Measurements from ENCODE around the gene FGFRL1. TPM values are rescaled to one million over a fixed set of nuclear protein-coding genes. Genes with fewer than 3 reads are reported as not detected.
A peak's percentile ranks its signal among the peaks of the same experiment; 100 is the strongest.
"Not testable (repeated sequence)": the region's sequence is repeated elsewhere in the genome, so short reads cannot be mapped to it uniquely, and the experiment has no call there.

FGFRL1 gene
- total RNA-seq, 5 donors from 2014 or later (not counting 1 experiment from before 2014, with no cell fraction given), result 14.9 to 25.2 (median 23.7) TPM

DNA sequence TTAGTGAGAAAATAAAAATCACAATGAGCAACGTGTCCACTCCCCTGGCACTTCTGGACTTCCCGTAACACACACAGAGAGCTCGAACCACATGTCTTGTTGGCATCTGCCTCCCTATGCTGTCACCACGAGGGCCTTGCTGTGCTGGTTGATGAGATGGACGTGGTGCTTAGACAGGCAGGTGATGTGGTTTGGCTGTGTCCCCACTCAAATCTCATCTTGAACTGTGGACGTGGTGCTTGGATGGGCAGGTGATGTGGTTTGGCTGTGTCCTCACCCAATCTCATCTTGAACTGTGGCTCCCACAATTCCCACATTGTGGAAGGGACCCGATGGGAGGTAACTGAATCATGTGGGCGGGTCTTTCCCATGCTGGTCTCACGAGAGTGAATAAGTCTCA lies 40.0 kb downstream of the FGFRL1 start:
- 80% methylated on average over 1 of the region's 9 CpGs for WGBS (ENCODE audit: insufficient coverage)

DNA sequence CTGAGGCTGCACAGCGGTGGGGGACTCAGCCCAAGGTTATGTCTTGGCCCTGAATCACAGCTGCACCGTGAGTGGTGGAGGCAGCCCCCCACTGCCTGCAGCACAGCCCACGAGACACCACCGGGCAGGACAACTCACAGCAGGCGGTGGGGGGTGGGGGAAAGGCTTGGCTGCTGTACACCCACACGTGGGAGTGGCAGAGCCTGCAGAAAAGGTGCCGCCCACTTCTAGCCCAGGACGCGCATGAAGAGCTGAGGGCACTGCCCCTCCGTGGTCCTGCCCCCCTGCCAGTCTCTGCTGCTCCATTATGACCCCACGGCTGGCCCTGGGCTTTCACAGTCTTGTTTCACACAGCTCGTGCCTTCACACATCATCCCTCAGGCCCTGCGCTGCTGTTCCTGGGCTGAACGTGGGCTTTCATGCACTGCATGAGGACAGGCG lies 40.8 kb downstream of the FGFRL1 start:
- POLR2A ChIA-PET, result no interaction called here
- no peak for DNase-seq
- 74% methylated on average over 12 of the region's 15 CpGs for WGBS (ENCODE audit: insufficient coverage)

More for the DNA sequence above, 40.0 kb downstream of the FGFRL1 start:
- no peak for ATAC-seq (replicated peaks in 1 of 4)
- no peak for DNase-seq
- no peaks in the 10 kb centered on the region for H3K36me3 Mint-ChIP-seq
- ChIA-PET CTCF (no interaction called here), POLR2A (no interaction called here)
- H3K27ac Mint-ChIP-seq, result no peak overlapping the region
- H3K4me1 ChIP-seq (ENCODE audit: control insufficient read depth in 1 of 2, extremely low read depth in 1 of 2, insufficient read depth in 2 of 2, low read length in 2 of 2), result peaks cover 0 to 14% of the 10 kb centered on the region in 2 experiments
- no peak overlapping the region for H3K4me3 Mint-ChIP-seq
- peaks cover 21 to 24% of the 10 kb centered on the region in 2 donors for H3K27me3 Mint-ChIP-seq
- H3K27ac ChIP-seq (ENCODE audit: low read length), result no peak overlapping the region
- no peaks in the 10 kb centered on the region for H3K9me3 Mint-ChIP-seq
- H3K4me1 Mint-ChIP-seq, result peaks cover 14 to 22% (median 16%) of the 10 kb centered on the region in 3 donors
- H3K36me3 ChIP-seq (ENCODE audit: control insufficient read depth in 2 of 2, extremely low read depth in 1 of 2, insufficient read depth in 1 of 2, low read length in 1 of 2), result no peaks in the 10 kb centered on the region
- H3K9me3 ChIP-seq, result no peaks in the 10 kb centered on the region
- no peak overlapping the region for H3K4me3 ChIP-seq (ENCODE audit: control insufficient read depth in 1 of 2, extremely low read depth in 1 of 2, low read length in 1 of 2)
- H3K27me3 ChIP-seq (replicated peaks in 1 of 2; ENCODE audit: control insufficient read depth in 2 of 2, extremely low read depth in 1 of 2, insufficient read depth in 2 of 2, low read length in 1 of 2), result peaks cover 0 to 56% of the 10 kb centered on the region in 2 experiments

DNA sequence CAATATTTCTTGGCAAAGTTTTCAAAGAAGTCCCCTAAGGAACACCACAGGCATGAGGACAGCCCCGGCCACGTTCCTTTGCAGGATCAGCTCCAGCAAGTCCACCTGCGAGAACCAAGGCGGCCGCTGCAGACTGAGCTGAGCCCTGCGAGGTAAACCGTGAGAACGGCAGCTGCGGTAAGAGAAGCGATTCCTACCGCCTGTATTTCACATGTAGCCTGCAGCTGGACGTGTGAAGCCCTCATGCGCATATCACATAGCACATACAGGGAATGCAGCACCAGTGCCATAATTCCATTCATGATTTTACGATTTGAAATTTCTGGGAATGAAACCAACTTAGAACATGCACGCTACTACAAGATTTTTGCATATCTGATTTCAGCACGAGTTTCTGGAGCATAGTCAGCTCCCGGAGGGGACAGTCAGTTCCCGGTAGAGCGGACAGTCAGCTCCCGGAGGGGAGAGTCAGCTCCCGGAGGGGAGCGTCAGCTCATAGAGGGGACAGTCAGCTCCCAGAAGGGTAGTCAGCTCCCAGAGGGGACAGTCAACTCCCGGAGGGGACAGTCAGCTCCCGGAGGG lies 41.7 kb downstream of the FGFRL1 start:
- peaks cover 10 to 11% of the 10 kb centered on the region in 2 donors for H3K27me3 Mint-ChIP-seq
- no peaks in the 10 kb centered on the region for H3K36me3 ChIP-seq (ENCODE audit: control insufficient read depth in 2 of 2, extremely low read depth in 1 of 2, insufficient read depth in 1 of 2, low read length in 1 of 2)
- WGBS (ENCODE audit: insufficient coverage), result 82% methylated on average over 22 of the region's 24 CpGs
- H3K4me1 Mint-ChIP-seq, result peaks cover 12 to 19% (median 15%) of the 10 kb centered on the region in 3 donors
- no peaks in the 10 kb centered on the region for H3K36me3 Mint-ChIP-seq
- H3K9me3 ChIP-seq, result no peaks in the 10 kb centered on the region
- H3K27ac Mint-ChIP-seq, result no peak overlapping the region
- peaks cover 0 to 18% of the 10 kb centered on the region in 2 experiments for H3K4me1 ChIP-seq (ENCODE audit: control insufficient read depth in 1 of 2, extremely low read depth in 1 of 2, insufficient read depth in 2 of 2, low read length in 2 of 2)
- no peak overlapping the region for H3K4me3 Mint-ChIP-seq
- DNase-seq (no peak), ATAC-seq (replicated peaks in 1 of 4) (no peak)
- ChIA-PET POLR2A (interaction anchor here in 1 of 2 donors (0.7 kb wide), 1 partner anchor 58 kb away, joined by 8 read pairs; no protein-coding TSS in a partner anchor), CTCF (no interaction called here)
- peaks cover 0 to 42% of the 10 kb centered on the region in 2 experiments for H3K27me3 ChIP-seq (replicated peaks in 1 of 2; ENCODE audit: control insufficient read depth in 2 of 2, extremely low read depth in 1 of 2, insufficient read depth in 2 of 2, low read length in 1 of 2)
- no peak overlapping the region for H3K4me3 ChIP-seq (ENCODE audit: control insufficient read depth in 1 of 2, extremely low read depth in 1 of 2, low read length in 1 of 2)
- no peaks in the 10 kb centered on the region for H3K9me3 Mint-ChIP-seq
- no peak overlapping the region for H3K27ac ChIP-seq (ENCODE audit: low read length)

More for the DNA sequence above, 40.8 kb downstream of the FGFRL1 start:
- no peak for ATAC-seq (replicated peaks in 1 of 4)
- CTCF ChIA-PET, result no interaction called here
- H3K27ac ChIP-seq (ENCODE audit: low read length), result no peak overlapping the region
- Mint-ChIP-seq H3K4me1 (peaks cover 12 to 25% (median 17%) of the 10 kb centered on the region in 3 donors), H3K27ac (no peak overlapping the region), H3K9me3 (no peaks in the 10 kb centered on the region), H3K4me3 (peak overlapping the region in 1 of 3 donors; percentile 29), H3K36me3 (no peaks in the 10 kb centered on the region), H3K27me3 (peaks cover 17 to 19% of the 10 kb centered on the region in 2 donors)
- peaks cover 0 to 48% of the 10 kb centered on the region in 2 experiments for H3K27me3 ChIP-seq (replicated peaks in 1 of 2; ENCODE audit: control insufficient read depth in 2 of 2, extremely low read depth in 1 of 2, insufficient read depth in 2 of 2, low read length in 1 of 2)
- H3K4me3 ChIP-seq (ENCODE audit: control insufficient read depth in 1 of 2, extremely low read depth in 1 of 2, low read length in 1 of 2), result no peak overlapping the region
- H3K36me3 ChIP-seq (ENCODE audit: control insufficient read depth in 2 of 2, extremely low read depth in 1 of 2, insufficient read depth in 1 of 2, low read length in 1 of 2), result no peaks in the 10 kb centered on the region
- H3K9me3 ChIP-seq, result no peaks in the 10 kb centered on the region
- peaks cover 0 to 18% of the 10 kb centered on the region in 2 experiments for H3K4me1 ChIP-seq (ENCODE audit: control insufficient read depth in 1 of 2, extremely low read depth in 1 of 2, insufficient read depth in 2 of 2, low read length in 2 of 2)

DNA sequence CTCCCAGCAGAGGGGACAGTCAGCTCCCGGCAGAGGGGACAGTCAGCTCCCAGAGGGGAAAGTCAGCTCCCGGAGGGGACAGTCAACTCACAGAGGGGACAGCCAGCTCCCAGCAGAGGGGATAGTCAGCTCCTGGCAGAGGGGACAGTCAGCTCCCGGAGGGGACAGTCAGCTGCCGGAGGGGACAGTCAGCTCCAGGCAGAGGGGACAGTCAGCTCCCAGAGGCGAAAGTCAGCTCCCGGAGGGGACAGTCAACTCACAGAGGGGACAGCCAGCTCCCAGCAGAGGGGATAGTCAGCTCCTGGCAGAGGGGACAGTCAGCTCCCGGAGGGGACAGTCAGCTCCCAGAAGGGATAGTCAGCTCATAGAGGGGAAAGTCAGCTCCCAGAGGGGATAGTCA lies 42.5 kb downstream of the FGFRL1 start:
- not testable (repeated sequence) for H3K36me3 Mint-ChIP-seq, DNase-seq
- POLR2A ChIA-PET, result interaction anchor here in 1 of 2 donors (0.7 kb wide), 1 partner anchor 59 kb away, joined by 8 read pairs; no protein-coding TSS in a partner anchor

DNA sequence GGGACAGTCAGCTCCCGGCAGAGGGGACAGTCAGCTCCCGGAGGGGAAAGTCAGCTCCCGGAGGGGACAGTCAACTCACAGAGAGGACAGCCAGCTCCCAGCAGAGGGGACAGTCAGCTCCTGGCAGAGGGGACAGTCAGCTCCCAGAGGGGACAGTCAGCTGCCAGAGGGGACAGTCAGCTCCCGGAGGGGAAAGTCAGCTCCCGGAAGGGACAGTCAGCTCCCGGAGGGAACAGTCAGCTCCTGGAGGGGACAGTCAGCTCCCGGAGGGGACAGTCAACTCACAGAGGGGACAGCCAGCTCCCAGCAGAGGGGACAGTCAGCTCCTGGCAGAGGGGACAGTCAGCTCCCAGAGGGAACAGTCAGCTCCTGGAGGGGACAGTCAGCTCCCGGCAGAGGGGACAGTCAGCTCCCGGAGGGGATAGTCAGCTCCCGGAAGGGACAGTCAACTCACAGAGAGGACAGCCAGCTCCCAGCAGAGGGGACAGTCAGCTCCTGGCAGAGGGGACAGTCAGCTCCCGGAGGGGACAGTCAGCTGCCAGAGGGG lies 43.3 kb downstream of the FGFRL1 start:
- H3K4me3 ChIP-seq (ENCODE audit: control insufficient read depth in 1 of 2, extremely low read depth in 1 of 2, low read length in 1 of 2); CTCF ChIA-PET; H3K27me3 Mint-ChIP-seq; H3K9me3 Mint-ChIP-seq; H3K36me3 Mint-ChIP-seq; H3K9me3 ChIP-seq; H3K27ac Mint-ChIP-seq; ATAC-seq (replicated peaks in 1 of 4); H3K36me3 ChIP-seq (ENCODE audit: control insufficient read depth in 2 of 2, extremely low read depth in 1 of 2, insufficient read depth in 1 of 2, low read length in 1 of 2); H3K4me3 Mint-ChIP-seq; POLR2A ChIA-PET; DNase-seq; H3K27ac ChIP-seq (ENCODE audit: low read length): not testable (repeated sequence)
- WGBS (ENCODE audit: insufficient coverage), result 100% methylated on average over 3 of the region's 11 CpGs
- peaks cover 0 to 36% of the 10 kb centered on the region in 2 experiments for H3K27me3 ChIP-seq (replicated peaks in 1 of 2; ENCODE audit: control insufficient read depth in 2 of 2, extremely low read depth in 1 of 2, insufficient read depth in 2 of 2, low read length in 1 of 2)
- peaks cover 0 to 18% of the 10 kb centered on the region in 2 experiments for H3K4me1 ChIP-seq (ENCODE audit: control insufficient read depth in 1 of 2, extremely low read depth in 1 of 2, insufficient read depth in 2 of 2, low read length in 2 of 2)
- peaks cover 12 to 19% (median 15%) of the 10 kb centered on the region in 3 donors for H3K4me1 Mint-ChIP-seq

More for the DNA sequence above, 42.5 kb downstream of the FGFRL1 start:
- ATAC-seq (replicated peaks in 1 of 4); H3K27ac ChIP-seq (ENCODE audit: low read length); H3K4me3 ChIP-seq (ENCODE audit: control insufficient read depth in 1 of 2, extremely low read depth in 1 of 2, low read length in 1 of 2); H3K36me3 ChIP-seq (ENCODE audit: control insufficient read depth in 2 of 2, extremely low read depth in 1 of 2, insufficient read depth in 1 of 2, low read length in 1 of 2); H3K9me3 ChIP-seq; CTCF ChIA-PET; H3K9me3 Mint-ChIP-seq; H3K27ac Mint-ChIP-seq; H3K4me3 Mint-ChIP-seq; H3K27me3 Mint-ChIP-seq: not testable (repeated sequence)
- Histone ChIP-seq H3K4me1 (ENCODE audit: control insufficient read depth in 1 of 2, extremely low read depth in 1 of 2, insufficient read depth in 2 of 2, low read length in 2 of 2) (peaks cover 0 to 18% of the 10 kb centered on the region in 2 experiments), H3K27me3 (replicated peaks in 1 of 2; ENCODE audit: control insufficient read depth in 2 of 2, extremely low read depth in 1 of 2, insufficient read depth in 2 of 2, low read length in 1 of 2) (peaks cover 0 to 39% of the 10 kb centered on the region in 2 experiments)
- H3K4me1 Mint-ChIP-seq, result peaks cover 12 to 19% (median 15%) of the 10 kb centered on the region in 3 donors
- 89% methylated on average over 3 of the region's 7 CpGs for WGBS (ENCODE audit: insufficient coverage)

DNA sequence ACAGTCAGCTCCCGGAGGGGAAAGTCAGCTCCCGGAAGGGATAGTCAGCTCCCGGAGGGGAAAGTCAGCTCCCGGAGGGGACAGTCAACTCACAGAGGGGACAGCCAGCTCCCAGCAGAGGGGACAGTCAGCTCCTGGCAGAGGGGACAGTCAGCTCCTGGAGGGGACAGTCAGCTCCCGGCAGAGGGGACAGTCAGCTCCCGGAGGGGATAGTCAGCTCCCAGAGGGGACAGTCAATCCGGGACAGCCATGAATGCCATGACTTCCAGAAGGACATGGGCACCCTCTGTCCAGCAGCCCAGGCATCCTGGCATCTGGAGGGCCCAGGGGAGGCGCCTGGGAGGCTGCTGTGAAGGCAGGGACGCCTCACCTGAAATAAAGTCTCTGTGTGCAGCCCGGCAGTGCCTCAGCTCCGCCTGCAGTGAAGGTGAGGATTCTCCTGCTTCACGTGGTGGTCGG lies 43.8 kb downstream of the FGFRL1 start:
- Histone ChIP-seq H3K4me3 (ENCODE audit: control insufficient read depth in 1 of 2, extremely low read depth in 1 of 2, low read length in 1 of 2) (peak overlapping the region; percentile 62 to 68), H3K27me3 (replicated peaks in 1 of 2; ENCODE audit: control insufficient read depth in 2 of 2, extremely low read depth in 1 of 2, insufficient read depth in 2 of 2, low read length in 1 of 2) (peaks cover 0 to 39% of the 10 kb centered on the region in 2 experiments), H3K27ac (ENCODE audit: low read length) (peak overlapping the region; percentile 87), H3K4me1 (ENCODE audit: control insufficient read depth in 1 of 2, extremely low read depth in 1 of 2, insufficient read depth in 2 of 2, low read length in 2 of 2) (peaks cover 0 to 18% of the 10 kb centered on the region in 2 experiments)
- not testable (repeated sequence) for H3K36me3 Mint-ChIP-seq; H3K9me3 ChIP-seq; H3K27me3 Mint-ChIP-seq; H3K9me3 Mint-ChIP-seq; H3K36me3 ChIP-seq (ENCODE audit: control insufficient read depth in 2 of 2, extremely low read depth in 1 of 2, insufficient read depth in 1 of 2, low read length in 1 of 2)
- H3K4me3 Mint-ChIP-seq, result peak overlapping the region; percentile 71 to 79 (median 78)
- ChIA-PET CTCF (interaction anchor here in 1 of 2 donors (1.0 kb wide), 1 partner anchor 123 kb away, joined by 3 read pairs; the partner anchor contains the start of genes GAK and TMEM175), POLR2A (interaction anchor here in 1 of 2 donors (0.8 kb wide), 1 partner anchor 581 kb away, joined by 4 read pairs; no protein-coding TSS in a partner anchor)
- DNase-seq (peak in 2 of 35 experiments; percentile 4 to 15), ATAC-seq (replicated peaks in 1 of 4) (peak; percentile 29 to 52 (median 49))
- H3K4me1 Mint-ChIP-seq, result peaks cover 12 to 19% (median 15%) of the 10 kb centered on the region in 3 donors
- 53% methylated on average over 11 of the region's 13 CpGs for WGBS (ENCODE audit: insufficient coverage)
- H3K27ac Mint-ChIP-seq, result peak overlapping the region; percentile 93 to 96
